A549 (cell line): ENCODE measurements around the gene E2F2. TPM values are rescaled to one million over a fixed set of nuclear protein-coding genes. Genes with fewer than 3 reads are reported as not detected.

Source experiments
- ATOH8 ChIP-seq: fragments of 250-450 bp; sonication (Bioruptor Pico); IDR thresholded peaks from 2 replicates; pipeline ENCODE4 v1.5.0; 2020; ENCODE audit warnings: low read depth, mild to moderate bottlenecking, moderate library complexity
- BCL3 ChIP-seq: fragments of >200 bp; sonication (Bioruptor Twin); formaldehyde crosslinking; IDR thresholded peaks from 3 replicates; pipeline ENCODE4 v1.6.1; 2016
- E2F6 ChIP-seq: IDR thresholded peaks from 2 replicates; pipeline ENCODE4 v1.6.1; 2012; ENCODE audit warnings: low read depth, borderline replicate concordance
- EHF ChIP-seq: fragments of 250-450 bp; sonication (Bioruptor Pico); IDR thresholded peaks from 2 replicates; pipeline ENCODE4 v1.5.0; 2020; ENCODE audit warnings: mild to moderate bottlenecking
- EP300 ChIP-seq, 2 experiments: fragments of >200 bp; sonication (Bioruptor Twin); formaldehyde crosslinking; IDR thresholded peaks; 2 replicates in 1 of 2; 3 replicates in 1 of 2; pipeline ENCODE4 v1.6.1; 2016 to 2017
- FOSB ChIP-seq: fragments of 250-450 bp; sonication (Bioruptor Pico); IDR thresholded peaks from 2 replicates; pipeline ENCODE4 v1.5.0; 2020; ENCODE audit warnings: mild to moderate bottlenecking, moderate library complexity
- FOXS1 ChIP-seq: fragments of 250-450 bp; sonication (Bioruptor Pico); IDR thresholded peaks from 2 replicates; pipeline ENCODE4 v1.5.0; 2020; ENCODE audit warnings: mild to moderate bottlenecking, moderate library complexity
- GATA3 ChIP-seq: IDR thresholded peaks from 2 replicates; pipeline ENCODE4 v1.6.1; 2012; ENCODE audit warnings: borderline replicate concordance
- HOXA7 ChIP-seq: fragments of 250-450 bp; sonication (Bioruptor Pico); IDR thresholded peaks from 2 replicates; pipeline ENCODE4 v1.5.0; 2020; ENCODE audit warnings: mild to moderate bottlenecking, moderate library complexity
- JUN ChIP-seq, 2 experiments: fragments of >200 bp; sonication (Bioruptor Twin); formaldehyde crosslinking; IDR thresholded peaks; 2 replicates in 1 of 2; 3 replicates in 1 of 2; pipeline ENCODE4 v1.6.1; 2016 to 2017
- KDM5A ChIP-seq: fragments of 200-600 bp; sonication (generic); IDR thresholded peaks from 2 replicates; pipeline ENCODE4 v1.6.1; 2016; ENCODE audit warnings: antibody characterized with exemption, mild to moderate bottlenecking
- MAFK ChIP-seq: fragments of 450-650 bp; IDR thresholded peaks from 2 replicates; pipeline ENCODE4 v1.6.1; 2014; ENCODE audit not compliant: partially characterized antibody
- NPAS2 ChIP-seq: fragments of 250-450 bp; sonication (Bioruptor Pico); IDR thresholded peaks from 2 replicates; pipeline ENCODE4 v1.8.0; 2022; ENCODE audit warnings: mild to moderate bottlenecking, moderate library complexity, borderline replicate concordance
- NR3C1 ChIP-seq: fragments of >200 bp; sonication (Bioruptor Twin); formaldehyde crosslinking; IDR thresholded peaks from 3 replicates; pipeline ENCODE4 v1.6.1; 2017
- PHF8 ChIP-seq: fragments of 200-600 bp; sonication (generic); IDR thresholded peaks from 2 replicates; pipeline ENCODE4 v1.6.1; 2016; ENCODE audit warnings: low read depth, mild to moderate bottlenecking, antibody characterized with exemption, moderate library complexity, borderline replicate concordance
- POLR2A ChIP-seq: IDR thresholded peaks from 2 replicates; pipeline ENCODE4 v1.6.1; 2012; ENCODE audit warnings: mild to moderate bottlenecking, low read length
- RCOR1 ChIP-seq: fragments of 150-350 bp; IDR thresholded peaks from 2 replicates; pipeline ENCODE4 v1.6.1; 2014; ENCODE audit warnings: antibody characterized with exemption, low read length, low read depth
- RFX5 ChIP-seq: fragments of 450-650 bp; IDR thresholded peaks from 2 replicates; pipeline ENCODE4 v1.7.1; 2014; ENCODE audit warnings: antibody characterized with exemption, mild to moderate bottlenecking, moderate library complexity
- TP53 ChIP-seq: fragments of 250-450 bp; sonication (Bioruptor Pico); IDR thresholded peaks from 2 replicates; pipeline ENCODE4 v1.5.0; 2021; ENCODE audit warnings: mild to moderate bottlenecking, moderate library complexity
- ZC3H11A ChIP-seq: fragments of 450-650 bp; IDR thresholded peaks from 2 replicates; pipeline ENCODE4 v1.6.1; 2014; ENCODE audit warnings: antibody characterized with exemption, mild to moderate bottlenecking
- ZSCAN20 ChIP-seq: fragments of 250-450 bp; sonication (Bioruptor Pico); IDR thresholded peaks from 2 replicates; pipeline ENCODE4 v1.8.0; 2022; ENCODE audit warnings: mild to moderate bottlenecking, moderate library complexity
- polyA plus RNA-seq, 4 experiments: library from polyadenylated mRNA; depleted of rRNA in 3 of 4; stranded (reverse); fragments of >200 nt; fragmentation: RNase III in 1 of 4; extraction: RNeasy Plus Mini Kit Qiagen cat#74134 plus additional on column Dnase treatment in 1 of 4; gene quantifications; 2 replicates in 3 of 4; 3 replicates in 1 of 4; pipeline ENCODE4 v1.2.3, GENCODE V29; 2011 to 2017
- TF ChIP-seq, protein P1 (sequence below): IDR thresholded peaks from 2 replicates; pipeline ENCODE4 v1.6.1; 2012
- TF ChIP-seq, protein P2 (sequence below): fragments of 250-450 bp; sonication (Bioruptor Pico); IDR thresholded peaks from 2 replicates; pipeline ENCODE4 v1.5.0; 2021; ENCODE audit warnings: mild to moderate bottlenecking, moderate library complexity, borderline replicate concordance
- TF ChIP-seq, protein P3 (sequence below): fragments of 200-600 bp; sonication (generic); IDR thresholded peaks from 2 replicates; pipeline ENCODE4 v1.6.1; 2016; ENCODE audit warnings: antibody characterized with exemption, mild to moderate bottlenecking, moderate library complexity
- TF ChIP-seq, protein P4 (sequence below): IDR thresholded peaks from 2 replicates; pipeline ENCODE4 v1.6.1; 2012
- TF ChIP-seq, protein P5 (sequence below): fragments of >200 bp; sonication (Bioruptor Twin); formaldehyde crosslinking; IDR thresholded peaks from 2 replicates; pipeline ENCODE4 v1.6.1; 2016

E2F2 gene
- polyA plus RNA-seq, 2 of the 4 experiments (the other 2 are of a cell fraction) = 0.90 to 3.4 TPM

GRCh38 chr1:23556635-23557470 is 25.8 kb upstream of the E2F2 start (continued):
- TF ChIP-seq EP300 (IDR thresholded peaks at IDR 0.05) (peak; percentile 31 to 61; a peak in 2 of 5 replicates), TP53 (CRISPR knock-in tag) (no peak; the same call in none of the 2 replicates), PHF8 (no peak), RCOR1 (no peak), NR3C1 (no peak), ATOH8 (peak; percentile 53; the same call in 1 of the 2 replicates), KDM5A (no peak), NPAS2 (CRISPR knock-in tag) (no peak), EHF (CRISPR knock-in tag) (0 out of 2 replicates have a peak, but pooled peaks have one; percentile 60), RFX5 (no peak), ZSCAN20 (CRISPR knock-in tag) (no peak), HOXA7 (CRISPR knock-in tag) (peak; percentile 95), JUN (IDR thresholded peaks at IDR 0.05) (peak in 1 of 2 experiments; percentile 94), FOXS1 (CRISPR knock-in tag) (no peak; the same call in 1 of the 2 replicates), E2F6 (no peak), FOSB (no peak; the same call in none of the 2 replicates), ZC3H11A (no peak), BCL3 (peak; percentile 6; the same call in 1 of the 3 replicates), MAFK (no peak), POLR2A (peak; percentile 81), GATA3 (peak; percentile 73)
- TF ChIP-seq, protein P1, sequence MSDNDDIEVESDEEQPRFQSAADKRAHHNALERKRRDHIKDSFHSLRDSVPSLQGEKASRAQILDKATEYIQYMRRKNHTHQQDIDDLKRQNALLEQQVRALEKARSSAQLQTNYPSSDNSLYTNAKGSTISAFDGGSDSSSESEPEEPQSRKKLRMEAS = peak; percentile 32
- TF ChIP-seq, protein P2, sequence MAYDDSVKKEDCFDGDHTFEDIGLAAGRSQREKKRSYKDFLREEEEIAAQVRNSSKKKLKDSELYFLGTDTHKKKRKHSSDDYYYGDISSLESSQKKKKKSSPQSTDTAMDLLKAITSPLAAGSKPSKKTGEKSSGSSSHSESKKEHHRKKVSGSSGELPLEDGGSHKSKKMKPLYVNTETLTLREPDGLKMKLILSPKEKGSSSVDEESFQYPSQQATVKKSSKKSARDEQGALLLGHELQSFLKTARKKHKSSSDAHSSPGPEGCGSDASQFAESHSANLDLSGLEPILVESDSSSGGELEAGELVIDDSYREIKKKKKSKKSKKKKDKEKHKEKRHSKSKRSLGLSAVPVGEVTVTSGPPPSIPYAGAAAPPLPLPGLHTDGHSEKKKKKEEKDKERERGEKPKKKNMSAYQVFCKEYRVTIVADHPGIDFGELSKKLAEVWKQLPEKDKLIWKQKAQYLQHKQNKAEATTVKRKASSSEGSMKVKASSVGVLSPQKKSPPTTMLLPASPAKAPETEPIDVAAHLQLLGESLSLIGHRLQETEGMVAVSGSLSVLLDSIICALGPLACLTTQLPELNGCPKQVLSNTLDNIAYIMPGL (CRISPR knock-in tag) = no peak; the same call in none of the 2 replicates
- TF ChIP-seq, protein P3, sequence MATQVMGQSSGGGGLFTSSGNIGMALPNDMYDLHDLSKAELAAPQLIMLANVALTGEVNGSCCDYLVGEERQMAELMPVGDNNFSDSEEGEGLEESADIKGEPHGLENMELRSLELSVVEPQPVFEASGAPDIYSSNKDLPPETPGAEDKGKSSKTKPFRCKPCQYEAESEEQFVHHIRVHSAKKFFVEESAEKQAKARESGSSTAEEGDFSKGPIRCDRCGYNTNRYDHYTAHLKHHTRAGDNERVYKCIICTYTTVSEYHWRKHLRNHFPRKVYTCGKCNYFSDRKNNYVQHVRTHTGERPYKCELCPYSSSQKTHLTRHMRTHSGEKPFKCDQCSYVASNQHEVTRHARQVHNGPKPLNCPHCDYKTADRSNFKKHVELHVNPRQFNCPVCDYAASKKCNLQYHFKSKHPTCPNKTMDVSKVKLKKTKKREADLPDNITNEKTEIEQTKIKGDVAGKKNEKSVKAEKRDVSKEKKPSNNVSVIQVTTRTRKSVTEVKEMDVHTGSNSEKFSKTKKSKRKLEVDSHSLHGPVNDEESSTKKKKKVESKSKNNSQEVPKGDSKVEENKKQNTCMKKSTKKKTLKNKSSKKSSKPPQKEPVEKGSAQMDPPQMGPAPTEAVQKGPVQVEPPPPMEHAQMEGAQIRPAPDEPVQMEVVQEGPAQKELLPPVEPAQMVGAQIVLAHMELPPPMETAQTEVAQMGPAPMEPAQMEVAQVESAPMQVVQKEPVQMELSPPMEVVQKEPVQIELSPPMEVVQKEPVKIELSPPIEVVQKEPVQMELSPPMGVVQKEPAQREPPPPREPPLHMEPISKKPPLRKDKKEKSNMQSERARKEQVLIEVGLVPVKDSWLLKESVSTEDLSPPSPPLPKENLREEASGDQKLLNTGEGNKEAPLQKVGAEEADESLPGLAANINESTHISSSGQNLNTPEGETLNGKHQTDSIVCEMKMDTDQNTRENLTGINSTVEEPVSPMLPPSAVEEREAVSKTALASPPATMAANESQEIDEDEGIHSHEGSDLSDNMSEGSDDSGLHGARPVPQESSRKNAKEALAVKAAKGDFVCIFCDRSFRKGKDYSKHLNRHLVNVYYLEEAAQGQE = no peak; the same call in 1 of the 2 replicates
- TF ChIP-seq, protein P4, sequence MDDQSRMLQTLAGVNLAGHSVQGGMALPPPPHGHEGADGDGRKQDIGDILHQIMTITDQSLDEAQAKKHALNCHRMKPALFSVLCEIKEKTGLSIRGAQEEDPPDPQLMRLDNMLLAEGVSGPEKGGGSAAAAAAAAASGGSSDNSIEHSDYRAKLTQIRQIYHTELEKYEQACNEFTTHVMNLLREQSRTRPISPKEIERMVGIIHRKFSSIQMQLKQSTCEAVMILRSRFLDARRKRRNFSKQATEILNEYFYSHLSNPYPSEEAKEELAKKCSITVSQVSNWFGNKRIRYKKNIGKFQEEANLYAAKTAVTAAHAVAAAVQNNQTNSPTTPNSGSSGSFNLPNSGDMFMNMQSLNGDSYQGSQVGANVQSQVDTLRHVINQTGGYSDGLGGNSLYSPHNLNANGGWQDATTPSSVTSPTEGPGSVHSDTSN = peak; percentile 88
- TF ChIP-seq, protein P5, sequence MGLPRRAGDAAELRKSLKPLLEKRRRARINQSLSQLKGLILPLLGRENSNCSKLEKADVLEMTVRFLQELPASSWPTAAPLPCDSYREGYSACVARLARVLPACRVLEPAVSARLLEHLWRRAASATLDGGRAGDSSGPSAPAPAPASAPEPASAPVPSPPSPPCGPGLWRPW = 0 out of 2 replicates have a peak, but pooled peaks have one; percentile 14
